Type B pancreatic cell (in vitro differentiated cells): ENCODE data around the gene GFOD1. TPM values are rescaled to one million over a fixed set of nuclear protein-coding genes. Genes with fewer than 3 reads are reported as not detected.
"Not testable (repeated sequence)": the region's sequence is repeated elsewhere in the genome, so short reads cannot be mapped to it uniquely, and the experiment has no call there.

Source experiments
- DNase-seq: peaks from one replicate; pipeline ENCODE4 v3.0.0; 2021; ENCODE audit warnings: mixed read lengths; ENCODE audit not compliant: unreplicated experiment; ENCODE audit errors: extremely low spot score
- H3K27ac Mint-ChIP-seq: 2 replicates; pipeline ENCODE4 v1.8.0; 2021; ENCODE audit warnings: mild to moderate bottlenecking, mixed read lengths
- H3K27me3 Mint-ChIP-seq: 2 replicates; pipeline ENCODE4 v1.8.0; 2021; ENCODE audit warnings: mixed read lengths
- H3K36me3 Mint-ChIP-seq: 2 replicates; pipeline ENCODE4 v1.8.0; 2021; ENCODE audit warnings: mixed read lengths
- H3K4me1 Mint-ChIP-seq: one replicate; pipeline ENCODE4 v1.8.0; 2021; ENCODE audit warnings: mixed read lengths; ENCODE audit not compliant: unreplicated experiment
- H3K4me3 Mint-ChIP-seq: 2 replicates; pipeline ENCODE4 v1.8.0; 2021; ENCODE audit warnings: mild to moderate bottlenecking, mixed read lengths
- H3K9me3 Mint-ChIP-seq: 2 replicates; pipeline ENCODE4 v1.8.0; 2021; ENCODE audit warnings: mixed read lengths
- CTCF ChIP-seq: fragments of 200-600 bp; sonication (generic); conservative IDR thresholded peaks from 2 replicates; pipeline ENCODE4 v1.5.0; 2021; ENCODE audit warnings: antibody characterized with exemption, mild to moderate bottlenecking
- total RNA-seq: library from RNA; stranded (reverse); gene quantifications from 2 replicates; pipeline ENCODE4 v1.2.1, GENCODE V29; 2021; ENCODE audit warnings: low replicate concordance

Gene GFOD1
- total RNA-seq, 1 donor from 2014 or later, result 4.8 TPM

GRCh38 chr6:13392462-13392861 is 94.9 kb downstream of the GFOD1 start:
- H3K27ac Mint-ChIP-seq, result no peak overlapping the region
- no peak overlapping the region for H3K4me3 Mint-ChIP-seq
- TF ChIP-seq CTCF, result no peak
- DNase-seq, result no peak
- H3K4me1 Mint-ChIP-seq, result peaks cover 11% of the 10 kb centered on the region
- no peaks in the 10 kb centered on the region for H3K36me3 Mint-ChIP-seq
- no peaks in the 10 kb centered on the region for H3K27me3 Mint-ChIP-seq
- peaks cover 5% of the 10 kb centered on the region for H3K9me3 Mint-ChIP-seq

- TF ChIP-seq CTCF, result no peak
- H3K4me1 Mint-ChIP-seq, result peaks cover 11% of the 10 kb centered on the region
- H3K9me3 Mint-ChIP-seq, result peaks cover 5% of the 10 kb centered on the region
- no peak overlapping the region for H3K4me3 Mint-ChIP-seq
- H3K36me3 Mint-ChIP-seq, result no peaks in the 10 kb centered on the region
- H3K27ac Mint-ChIP-seq, result no peak overlapping the region
- DNase-seq, result no peak
- H3K27me3 Mint-ChIP-seq, result no peaks in the 10 kb centered on the region
Measured at GRCh38 chr6:13391537-13391936, 95.9 kb downstream of the GFOD1 start.

GRCh38 chr6:13390658-13391057 is 96.7 kb downstream of the GFOD1 start:
- no peak overlapping the region for H3K27ac Mint-ChIP-seq
- DNase-seq, result no peak
- no peak overlapping the region for H3K4me3 Mint-ChIP-seq
- H3K36me3 Mint-ChIP-seq, result no peaks in the 10 kb centered on the region
- no peaks in the 10 kb centered on the region for H3K27me3 Mint-ChIP-seq
- H3K9me3 Mint-ChIP-seq, result peaks cover 5% of the 10 kb centered on the region
- peaks cover 5% of the 10 kb centered on the region for H3K4me1 Mint-ChIP-seq
- TF ChIP-seq CTCF, result no peak

GRCh38 chr6:13389237-13389636 is 98.2 kb downstream of the GFOD1 start:
- not testable (repeated sequence) for H3K27ac Mint-ChIP-seq, H3K27me3 Mint-ChIP-seq, H3K9me3 Mint-ChIP-seq, H3K4me3 Mint-ChIP-seq, DNase-seq, H3K36me3 Mint-ChIP-seq
- H3K4me1 Mint-ChIP-seq, result peaks cover 11% of the 10 kb centered on the region

GRCh38 chr6:13388769-13389168 is 98.6 kb downstream of the GFOD1 start:
- DNase-seq, H3K36me3 Mint-ChIP-seq, H3K27ac Mint-ChIP-seq, H3K9me3 Mint-ChIP-seq, H3K4me3 Mint-ChIP-seq, H3K27me3 Mint-ChIP-seq: not testable (repeated sequence)
- H3K4me1 Mint-ChIP-seq, result peaks cover 11% of the 10 kb centered on the region

GRCh38 chr6:13384966-13385365 is 102.4 kb downstream of the GFOD1 start:
- no peak for TF ChIP-seq CTCF
- Mint-ChIP-seq H3K36me3 (no peaks in the 10 kb centered on the region), H3K27ac (no peak overlapping the region), H3K4me3 (no peak overlapping the region), H3K4me1 (peaks cover 18% of the 10 kb centered on the region), H3K27me3 (no peaks in the 10 kb centered on the region), H3K9me3 (peaks cover 3% of the 10 kb centered on the region)
- no peak for DNase-seq

GRCh38 chr6:13384506-13384905 is 102.9 kb downstream of the GFOD1 start:
- Mint-ChIP-seq H3K36me3 (no peaks in the 10 kb centered on the region), H3K4me3 (no peak overlapping the region), H3K4me1 (peaks cover 18% of the 10 kb centered on the region), H3K9me3 (no peaks in the 10 kb centered on the region), H3K27ac (no peak overlapping the region), H3K27me3 (no peaks in the 10 kb centered on the region)
- no peak for DNase-seq
- no peak for TF ChIP-seq CTCF
